SIG-M5 treated with dmso at 0.1 percent for 504 hours (cell line): Measurements from ENCODE around the gene ENOX1.
"Not testable (repeated sequence)": the region's sequence is repeated elsewhere in the genome, so short reads cannot be mapped to it uniquely, and the experiment has no call there.

Source experiments
- DNase-seq: peaks from one replicate; lab custom pipeline; 2025; ENCODE audit not compliant: unreplicated experiment; lab: John Stamatoyannopoulos, UW

ENOX1 gene

DNA sequence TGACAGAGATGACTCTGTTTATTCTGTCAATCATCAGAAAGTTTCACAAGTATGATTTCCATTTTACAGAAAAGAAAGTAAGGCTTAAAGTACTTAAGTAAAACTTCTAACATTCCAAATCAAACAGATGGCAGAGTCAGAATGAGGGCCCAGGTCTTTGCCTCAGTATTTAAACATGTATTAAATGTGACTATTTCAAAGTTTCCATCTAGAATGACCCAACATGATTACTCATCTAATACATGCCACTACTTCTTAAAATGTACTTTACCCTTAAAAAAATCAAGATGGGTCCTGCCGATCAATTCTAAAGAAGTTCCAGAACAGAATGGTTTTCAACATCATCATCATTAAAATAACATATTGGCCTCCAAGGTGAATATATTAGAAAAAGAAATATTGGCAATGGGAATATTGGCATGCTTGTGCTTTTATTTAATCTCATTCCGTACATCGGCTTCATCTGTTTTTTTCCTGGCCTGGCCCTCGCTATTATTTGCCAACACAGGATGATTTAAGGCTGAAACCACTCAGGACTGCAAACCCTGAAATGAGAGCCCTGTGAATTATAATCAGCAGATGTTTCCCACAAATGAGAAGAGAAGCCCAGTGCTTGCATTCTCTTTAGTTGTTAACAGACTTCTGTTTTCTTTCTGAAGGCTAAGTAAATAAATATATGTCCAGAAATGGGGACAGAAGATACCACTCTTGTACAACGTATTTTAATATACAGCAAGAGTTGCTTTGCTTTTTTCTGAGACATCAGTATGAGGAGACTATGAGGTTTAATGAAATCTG lies 423.4 kb downstream of the ENOX1 start:
- DNase-seq, result no peak

DNA sequence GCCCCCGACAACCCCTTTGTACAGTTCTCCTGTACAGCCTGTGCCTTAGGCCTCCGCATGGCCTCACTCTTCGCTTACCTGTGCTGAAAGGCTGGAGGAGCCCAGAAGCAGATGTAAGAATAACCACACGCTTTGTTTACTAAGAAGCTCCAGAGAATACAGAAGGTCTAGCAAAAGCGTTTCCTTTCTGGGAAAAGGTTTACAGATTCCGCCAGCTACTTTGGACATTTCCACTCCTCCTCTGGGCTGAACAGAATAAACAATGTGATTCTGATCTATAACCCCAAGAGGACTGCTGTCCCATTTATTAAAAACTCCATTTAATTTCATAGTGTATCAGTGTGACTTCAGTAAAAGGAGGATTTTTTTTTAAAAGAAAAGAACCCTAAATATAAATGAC lies 424.2 kb downstream of the ENOX1 start:
- DNase-seq, result no peak

DNA sequence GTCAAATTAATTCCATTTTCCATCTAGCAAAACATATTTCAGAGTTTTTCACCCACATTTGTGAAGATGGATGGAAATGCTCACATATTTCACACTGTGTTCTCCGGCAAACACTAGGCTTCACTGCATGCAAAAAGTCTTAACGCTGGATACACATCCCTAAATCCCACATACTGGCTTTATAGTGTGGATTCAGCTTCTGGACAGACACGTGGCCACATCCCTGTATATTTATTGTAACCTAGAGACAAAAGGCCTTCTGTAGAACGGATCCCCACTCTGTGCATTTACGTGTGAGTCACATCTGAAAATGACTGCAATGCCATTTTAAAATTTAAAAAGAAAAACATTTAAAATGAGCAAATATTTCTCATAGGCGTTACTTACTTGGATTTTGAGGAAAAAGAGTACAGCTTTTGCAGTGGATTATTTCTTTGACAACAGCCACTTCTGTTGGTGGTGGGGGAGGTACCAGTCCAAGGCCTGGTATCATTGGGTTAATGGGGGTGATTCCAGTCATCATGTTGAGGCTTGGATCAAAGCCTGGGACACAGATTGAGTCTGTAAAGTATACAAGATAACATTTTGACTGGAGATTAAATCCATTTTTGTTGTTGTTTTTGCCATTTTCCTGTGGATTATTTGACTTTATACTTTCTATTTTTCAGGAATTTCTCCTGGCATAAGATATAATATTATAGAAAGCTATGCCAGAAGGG lies 425.7 kb downstream of the ENOX1 start:
- no peak for DNase-seq

DNA sequence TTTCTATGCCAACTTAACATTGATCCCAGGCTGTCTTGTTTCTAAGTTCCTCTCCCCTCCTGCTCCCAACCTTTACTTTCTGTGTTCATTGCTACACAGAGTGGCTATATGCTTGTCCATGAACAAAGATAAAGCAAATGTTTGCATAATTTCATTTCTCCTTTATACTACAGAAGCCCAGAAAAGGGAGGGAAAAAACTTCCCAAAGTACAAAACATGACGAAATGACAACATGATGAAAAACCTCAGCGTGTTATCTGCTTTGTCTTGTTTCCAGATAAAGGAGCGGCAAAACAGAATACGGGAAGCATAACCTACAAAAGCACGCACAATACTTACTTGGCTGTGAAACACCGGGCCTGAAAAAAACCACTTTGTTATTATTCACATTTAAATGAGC lies 426.6 kb downstream of the ENOX1 start:
- DNase-seq, result no peak

DNA sequence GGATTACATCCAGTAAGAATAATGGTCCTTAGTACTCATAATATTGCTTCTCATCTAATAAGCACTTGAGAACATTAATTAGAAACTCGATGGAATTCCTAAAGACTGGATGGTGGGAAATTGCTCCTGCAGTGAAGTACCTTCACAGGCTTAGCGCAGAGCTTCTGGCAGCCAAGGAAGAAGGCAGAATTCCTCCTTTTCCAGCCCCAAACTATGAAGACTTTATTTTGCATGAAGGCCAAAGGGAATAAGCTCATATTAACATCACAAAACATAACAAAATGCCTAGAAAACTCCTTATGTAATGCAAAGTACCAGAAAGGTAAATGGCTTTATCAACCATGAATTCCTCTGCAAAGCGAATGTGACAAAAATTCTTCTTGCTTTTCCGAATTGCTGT lies 427.2 kb downstream of the ENOX1 start:
- DNase-seq, result no peak

DNA sequence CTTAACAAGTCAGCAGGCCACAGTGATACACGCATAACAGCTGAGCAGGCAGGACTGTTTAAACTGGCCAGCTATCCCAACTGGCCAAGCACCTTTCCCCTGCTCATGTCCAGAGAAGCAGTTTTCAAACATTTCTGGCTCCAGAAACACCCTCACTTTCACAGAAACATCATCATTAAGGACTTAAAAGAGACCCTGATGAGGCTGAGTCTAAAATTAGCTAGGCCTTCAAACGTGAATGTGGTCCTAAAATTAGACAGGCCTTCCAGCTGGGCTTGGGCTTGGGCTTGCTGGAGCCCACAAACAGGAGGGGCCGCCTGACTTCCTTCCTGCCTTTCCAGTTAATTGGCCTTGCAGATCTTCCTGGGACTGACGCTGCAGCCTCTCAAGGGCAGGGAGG lies 429.2 kb downstream of the ENOX1 start:
- no peak for DNase-seq

DNA sequence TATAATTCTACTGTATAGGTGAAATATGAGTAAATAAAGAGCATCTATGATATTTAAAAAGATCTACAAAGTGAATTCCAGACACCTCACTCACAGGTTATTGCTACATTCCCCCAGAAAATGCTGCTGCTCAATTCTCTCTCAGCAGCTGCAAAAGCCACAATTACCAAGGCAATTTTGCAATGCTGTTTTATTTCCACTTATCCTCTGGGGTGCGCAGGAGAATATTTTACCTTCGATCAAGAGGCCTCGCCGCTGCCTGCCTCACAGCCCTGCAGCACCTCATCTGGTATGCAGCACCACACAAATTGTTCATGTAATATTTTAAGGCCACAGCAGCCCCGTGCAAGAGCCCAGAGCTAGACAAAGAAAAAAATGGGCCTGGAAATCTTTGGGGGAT lies 430.2 kb downstream of the ENOX1 start:
- peak; percentile 8 for DNase-seq

DNA sequence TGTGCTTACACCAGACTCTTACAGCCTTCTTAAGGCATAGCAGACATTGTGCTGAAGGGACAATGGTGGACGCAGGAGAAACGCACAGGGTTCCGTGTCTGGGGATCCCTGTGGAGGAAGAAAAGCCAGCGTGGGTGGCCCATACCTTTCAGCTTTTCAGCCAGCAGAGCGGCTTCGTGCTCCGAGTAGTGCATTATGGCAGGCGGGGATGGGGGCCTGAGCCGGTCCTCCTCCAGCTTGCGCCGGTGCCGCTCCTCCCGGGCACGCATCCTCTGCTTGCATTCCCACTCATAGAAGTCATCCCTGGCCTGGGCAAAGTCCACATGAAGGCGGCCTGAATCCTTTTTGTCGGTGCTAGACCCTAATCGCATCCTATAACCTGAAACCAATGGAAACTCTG lies 431.0 kb downstream of the ENOX1 start:
- DNase-seq, result no peak

DNA sequence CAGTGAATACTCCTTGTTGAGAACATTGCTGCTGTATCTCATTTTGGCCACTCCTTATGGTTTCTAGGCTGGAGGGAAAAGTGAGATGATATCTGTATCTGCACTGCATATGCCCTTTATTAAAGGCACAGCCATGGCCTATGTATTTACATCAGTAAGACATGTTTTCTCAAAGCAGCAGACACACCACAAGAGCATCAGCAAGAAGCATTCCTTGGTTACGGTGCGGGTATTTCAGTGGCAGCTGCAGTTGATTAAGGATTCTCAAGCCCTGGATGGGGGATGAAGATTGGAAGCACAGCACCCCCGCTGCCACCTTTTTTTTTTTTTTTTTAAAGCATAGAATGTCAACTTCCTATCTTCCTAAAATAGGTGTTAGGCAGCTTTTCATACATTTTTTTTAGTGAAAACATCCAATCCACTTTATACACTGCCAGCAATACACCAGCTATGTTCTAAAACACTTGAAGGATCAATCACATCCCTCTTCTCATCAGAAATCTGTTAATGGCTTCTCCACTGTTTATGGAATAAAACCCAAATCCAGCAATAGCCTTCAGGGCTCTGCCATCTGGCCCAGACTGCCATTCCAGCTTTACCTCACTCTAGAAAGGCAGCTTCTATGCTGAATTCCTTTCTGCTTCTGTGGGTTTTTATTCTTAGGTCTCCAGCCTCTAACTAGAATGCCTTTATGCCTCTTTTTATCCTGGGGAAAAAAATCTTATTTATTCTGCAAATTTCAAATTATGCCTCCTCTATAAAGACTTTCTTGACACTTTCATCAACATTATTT lies 432.4 kb downstream of the ENOX1 start:
- no peak for DNase-seq

DNA sequence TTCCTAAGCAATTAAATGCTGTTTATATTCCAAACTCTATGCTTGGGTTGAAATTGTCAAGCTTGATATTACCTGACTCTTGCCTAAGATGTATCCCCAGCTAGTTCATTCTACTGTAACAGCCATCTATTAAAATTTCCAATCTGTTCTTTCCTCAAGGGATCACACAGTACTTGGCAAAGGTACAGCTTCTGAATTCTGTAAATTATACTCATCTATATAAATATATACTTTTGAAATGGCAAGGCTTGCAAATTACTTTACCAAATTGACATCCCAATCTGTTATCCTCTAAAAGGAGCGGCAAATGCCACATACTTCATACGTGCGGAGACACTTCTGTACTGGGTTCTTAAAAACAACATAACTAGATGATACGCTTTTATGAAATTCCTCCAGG lies 433.1 kb downstream of the ENOX1 start:
- no peak for DNase-seq

DNA sequence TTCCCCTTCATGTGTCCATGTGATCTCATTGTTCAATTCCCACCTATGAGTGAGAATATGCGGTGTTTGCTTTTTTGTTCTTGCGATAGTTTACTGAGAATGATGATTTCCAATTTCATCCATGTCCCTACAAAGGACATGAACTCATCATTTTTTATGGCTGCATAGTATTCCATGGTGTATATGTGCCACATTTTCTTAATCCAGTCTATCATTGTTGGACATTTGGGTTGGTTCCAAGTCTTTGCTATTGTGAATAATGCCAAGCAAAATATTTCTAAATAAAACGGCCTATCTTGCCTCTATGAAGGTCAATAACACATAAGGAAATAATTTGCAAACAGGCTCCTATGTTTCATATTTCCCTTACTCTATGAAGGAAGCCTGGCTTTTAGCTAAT lies 435.2 kb downstream of the ENOX1 start:
- DNase-seq, result not testable (repeated sequence)

DNA sequence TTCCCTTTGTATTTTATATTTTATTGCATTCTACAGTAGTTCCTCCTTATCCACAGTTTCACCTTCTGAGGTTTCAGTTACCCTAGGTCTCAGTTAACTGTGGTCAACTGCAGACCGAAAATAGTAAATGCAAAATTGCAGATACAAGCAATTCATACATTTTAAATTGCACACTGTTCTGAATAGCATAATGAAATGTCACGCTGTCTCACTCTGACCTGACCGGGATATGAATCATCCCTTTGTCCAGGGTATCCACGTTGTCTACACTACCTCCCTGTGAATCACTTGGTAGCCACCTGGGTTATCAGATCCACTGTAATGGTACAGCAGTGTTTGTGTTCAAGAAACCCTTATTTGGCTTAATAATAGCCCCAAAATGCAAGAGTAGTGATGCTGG lies 438.4 kb downstream of the ENOX1 start:
- no peak for DNase-seq

DNA sequence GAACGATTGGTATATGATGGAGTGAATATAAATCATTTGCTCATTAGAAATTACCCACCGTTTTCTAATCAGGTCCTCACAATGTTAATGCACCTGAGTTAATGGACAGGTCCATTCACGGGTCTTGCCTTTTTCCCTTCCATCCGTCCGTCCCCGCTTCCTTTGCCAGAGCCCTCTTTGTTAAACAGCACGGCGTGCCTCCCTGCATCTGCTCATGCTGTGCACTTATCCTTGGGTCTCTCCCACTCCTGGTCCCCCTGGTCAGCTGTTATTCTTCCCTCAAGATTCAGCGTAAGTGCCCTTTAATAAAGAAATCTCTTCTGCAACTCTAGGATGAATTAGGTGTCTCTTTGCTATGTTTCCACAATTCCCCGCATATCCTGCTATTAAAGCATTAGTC lies 438.9 kb downstream of the ENOX1 start:
- DNase-seq, result no peak

DNA sequence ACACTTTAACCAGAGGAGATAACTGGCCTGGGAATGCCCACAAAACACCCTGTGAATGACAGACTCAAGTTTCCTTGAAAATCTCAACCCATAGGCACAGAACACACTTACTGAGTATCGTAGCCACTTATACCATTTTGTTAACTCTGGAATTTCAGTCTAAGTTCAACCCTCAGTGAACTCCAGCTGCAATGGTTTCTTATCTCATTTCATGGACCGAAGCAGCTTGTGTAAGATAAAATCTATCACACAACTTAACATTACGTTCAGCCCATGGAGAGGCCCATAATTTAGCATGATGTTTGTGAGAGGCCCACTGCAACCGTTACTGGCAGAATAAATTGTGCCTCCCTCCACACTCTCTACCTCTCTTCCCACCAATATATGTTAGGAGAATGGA lies 440.3 kb downstream of the ENOX1 start:
- DNase-seq, result no peak

DNA sequence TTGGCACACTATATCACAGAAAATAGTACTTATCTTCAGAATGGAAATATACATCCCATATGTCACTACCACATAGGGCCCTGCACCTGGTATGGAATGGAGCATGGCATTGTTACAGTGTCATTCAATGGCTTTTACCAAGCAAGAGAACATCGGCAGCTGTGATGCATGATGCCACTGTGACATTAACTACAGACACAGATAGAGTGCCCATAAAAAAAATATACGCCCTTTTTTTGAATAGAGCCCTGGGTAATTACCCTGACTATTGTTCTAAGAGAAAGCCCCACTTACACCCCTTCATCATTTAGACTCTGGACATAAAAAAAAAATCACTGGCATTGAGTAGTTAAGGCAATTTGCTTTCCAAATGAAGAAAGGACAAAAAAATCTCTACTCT lies 443.1 kb downstream of the ENOX1 start:
- DNase-seq, result no peak

DNA sequence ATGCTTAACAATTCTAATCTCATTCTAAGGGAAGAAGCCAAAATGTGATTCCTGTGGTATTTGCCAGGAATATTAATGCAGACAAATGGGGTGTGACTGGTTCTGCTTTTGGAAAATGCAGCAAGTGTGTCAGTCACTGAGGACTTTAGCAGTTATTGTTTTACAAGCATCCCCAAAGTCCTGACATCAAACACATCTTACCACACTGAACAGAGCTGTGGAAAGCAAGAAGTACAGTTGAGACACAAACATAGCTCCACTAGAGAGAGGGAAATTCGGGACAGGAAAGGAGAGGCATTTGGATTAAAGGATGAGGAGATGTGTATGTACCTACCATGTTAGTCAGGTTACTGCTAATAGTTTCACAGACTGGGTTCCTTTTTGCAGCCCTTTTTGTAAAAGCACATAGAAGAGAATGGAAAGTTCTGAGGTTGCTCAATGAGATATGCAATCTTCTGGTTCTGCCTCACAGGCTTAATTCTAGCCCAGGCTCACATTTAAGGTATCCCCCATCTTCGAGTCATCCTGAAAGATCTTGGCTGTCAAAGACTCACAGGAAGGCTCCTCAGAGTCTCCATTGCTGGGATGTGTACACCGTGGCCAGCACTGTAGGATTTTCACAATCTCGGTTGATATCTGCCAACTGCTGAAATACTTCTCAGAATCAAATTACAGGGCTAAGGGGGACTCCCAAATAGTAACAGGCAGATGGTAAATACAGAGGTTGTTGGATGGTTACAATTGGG lies 446.8 kb downstream of the ENOX1 start:
- no peak for DNase-seq

DNA sequence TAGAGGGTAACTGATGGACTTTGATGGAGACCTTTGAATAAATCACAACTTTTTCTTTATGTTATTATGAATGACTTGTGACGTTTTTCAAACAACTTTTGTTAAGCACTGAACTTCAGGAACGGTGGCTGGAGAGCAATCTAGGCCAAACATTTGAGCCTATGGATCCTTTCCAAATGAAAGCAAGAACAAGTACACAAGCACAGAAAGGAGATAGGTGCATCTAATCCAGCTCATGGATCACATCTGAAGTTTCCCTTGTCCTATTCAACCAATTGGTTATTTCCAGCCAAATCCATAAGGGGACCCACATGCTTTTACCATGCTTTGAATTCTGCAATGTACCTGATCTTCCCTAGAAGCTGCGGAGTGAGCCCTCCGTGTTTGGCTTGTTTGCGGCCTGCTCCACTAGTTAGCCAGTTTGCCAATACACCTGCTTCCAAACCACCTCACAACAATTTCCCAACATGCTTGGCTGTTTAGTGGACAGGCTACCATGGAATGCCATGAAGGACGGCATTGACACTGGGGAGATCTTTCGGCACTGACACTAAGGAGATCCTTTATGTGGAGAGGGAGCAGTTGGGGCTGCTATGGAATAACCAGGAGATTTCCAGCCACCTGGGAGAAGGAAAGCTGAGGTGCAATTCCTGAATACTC lies 447.5 kb downstream of the ENOX1 start:
- no peak for DNase-seq

DNA sequence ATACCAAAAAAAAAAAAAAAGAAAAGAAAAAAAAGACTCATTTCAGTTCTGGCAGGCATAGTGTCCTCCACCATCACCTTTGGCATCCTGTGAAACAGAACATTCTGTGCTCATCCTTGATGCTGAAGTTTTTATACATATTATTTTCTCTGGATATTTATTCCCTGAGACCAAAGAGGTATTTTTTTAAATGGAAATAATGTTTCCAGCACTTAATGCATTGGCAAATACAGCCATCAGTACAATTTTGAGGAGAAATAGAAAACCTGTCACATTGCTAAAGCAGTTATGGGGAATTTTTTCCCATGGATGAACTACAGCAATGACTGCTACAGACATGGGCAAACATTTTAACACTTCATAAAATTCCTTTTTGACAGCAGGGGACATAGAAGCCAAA lies 451.0 kb downstream of the ENOX1 start:
- DNase-seq, result no peak

DNA sequence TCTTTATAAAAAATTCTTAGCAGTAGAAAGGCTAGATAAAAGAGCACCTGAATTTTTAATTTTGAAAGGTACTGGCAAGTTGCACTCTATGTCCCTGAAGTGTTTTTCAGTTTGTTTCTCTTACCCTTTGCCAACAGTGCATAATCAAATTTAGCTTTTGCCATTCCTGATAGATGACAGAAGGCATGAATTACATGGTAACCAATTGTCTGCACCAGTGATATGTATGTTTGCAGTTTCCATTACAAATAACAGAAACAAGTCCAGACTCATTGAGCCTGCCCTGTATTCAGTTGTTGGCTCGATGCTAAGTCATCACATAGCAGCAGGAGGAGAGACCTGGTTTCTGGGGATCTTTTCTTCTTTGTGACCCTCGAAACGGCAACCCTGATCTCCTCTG lies 453.6 kb downstream of the ENOX1 start:
- no peak for DNase-seq

DNA sequence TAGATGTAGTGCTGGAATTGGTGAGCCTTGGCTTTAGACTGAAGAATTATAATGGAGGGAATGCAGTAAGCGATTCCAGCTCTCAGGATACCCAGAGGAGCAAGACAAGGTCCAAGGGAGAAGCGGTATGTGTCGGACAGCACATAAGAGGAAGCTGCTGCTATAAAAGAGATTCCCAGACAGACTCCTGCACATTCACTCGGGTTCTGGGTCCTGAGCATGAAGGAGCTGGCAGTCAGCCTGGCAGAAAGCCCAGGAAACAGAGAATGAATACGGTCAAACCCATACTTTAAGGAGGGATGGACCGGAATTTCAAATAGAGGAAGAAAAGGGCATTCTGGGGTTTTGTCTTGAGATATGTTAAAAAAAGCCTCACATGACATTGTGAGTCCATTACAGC lies 455.1 kb downstream of the ENOX1 start:
- DNase-seq, result no peak

DNA sequence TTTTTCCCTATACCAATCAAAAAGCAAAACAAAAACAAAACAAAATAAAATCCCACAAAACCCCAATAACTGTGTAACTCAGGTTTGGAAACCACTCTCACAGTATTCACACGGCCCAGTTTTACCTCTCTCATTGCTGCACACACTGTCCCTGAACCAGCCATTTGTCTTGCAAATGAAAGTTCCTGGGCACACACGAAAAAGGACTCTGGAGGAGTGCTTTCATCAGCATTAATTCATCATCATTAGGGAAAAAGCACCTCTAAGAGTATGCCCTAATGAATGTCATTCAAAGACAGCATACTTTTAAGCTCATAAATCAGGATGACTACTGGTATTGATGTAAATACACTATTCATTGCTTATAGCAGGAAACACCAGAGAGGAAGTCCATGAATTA lies 457.1 kb downstream of the ENOX1 start:
- DNase-seq, result no peak
